GM19463 (cell line): ENCODE measurements around the gene BIRC2.
A peak's percentile ranks its signal among the peaks of the same experiment; 100 is the strongest.
"Not testable (repeated sequence)": the region's sequence is repeated elsewhere in the genome, so short reads cannot be mapped to it uniquely, and the experiment has no call there.

ENCODE experiments used
- ATAC-seq: cut with Tn5 transposase; IDR thresholded peaks from one replicate; pipeline ENCODE4 v1.9.1; 2021; ENCODE audit warnings: mild to moderate bottlenecking, moderate library complexity; ENCODE audit not compliant: unreplicated experiment

The BIRC2 gene

DNA sequence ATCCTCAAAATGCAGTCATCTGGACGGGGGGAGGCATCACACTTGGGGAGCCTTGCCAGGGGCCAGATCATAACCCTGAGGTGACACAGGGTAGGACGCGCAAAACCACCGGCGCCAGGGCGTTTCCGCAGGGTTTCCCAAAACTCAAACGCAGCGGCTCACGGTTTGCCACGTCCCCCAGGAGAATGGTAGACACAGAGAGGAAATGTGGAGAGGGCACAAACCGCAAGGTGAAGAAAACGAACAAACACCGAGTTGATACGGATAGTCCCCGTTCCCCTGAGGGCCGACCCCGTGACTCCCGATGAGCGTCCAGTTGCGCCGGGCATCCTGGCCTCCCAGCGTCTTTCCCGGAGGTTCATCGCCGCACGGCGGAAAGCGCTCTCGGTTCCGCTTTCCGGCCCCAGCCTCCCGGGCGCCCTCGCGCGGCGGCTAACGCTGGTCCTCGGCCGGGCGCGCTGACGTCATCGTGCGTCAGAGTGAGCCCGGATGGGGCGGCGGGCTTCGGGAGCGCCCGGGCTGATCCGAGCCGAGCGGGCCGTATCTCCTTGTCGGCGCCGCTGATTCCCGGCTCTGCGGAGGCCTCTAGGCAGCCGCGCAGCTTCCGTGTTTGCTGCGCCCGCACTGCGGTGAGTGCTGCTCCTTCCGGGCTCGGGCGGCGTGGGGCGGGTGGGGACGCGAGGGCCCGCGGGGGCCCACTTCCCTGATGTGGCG is at the start of gene BIRC2:
Gene BIRC2 (plus strand): TSS at position 467 of the 714 bp plus-strand sequence. CDS start 2,641 bp downstream, outside the sequence.
- peak; percentile 80 for ATAC-seq

DNA sequence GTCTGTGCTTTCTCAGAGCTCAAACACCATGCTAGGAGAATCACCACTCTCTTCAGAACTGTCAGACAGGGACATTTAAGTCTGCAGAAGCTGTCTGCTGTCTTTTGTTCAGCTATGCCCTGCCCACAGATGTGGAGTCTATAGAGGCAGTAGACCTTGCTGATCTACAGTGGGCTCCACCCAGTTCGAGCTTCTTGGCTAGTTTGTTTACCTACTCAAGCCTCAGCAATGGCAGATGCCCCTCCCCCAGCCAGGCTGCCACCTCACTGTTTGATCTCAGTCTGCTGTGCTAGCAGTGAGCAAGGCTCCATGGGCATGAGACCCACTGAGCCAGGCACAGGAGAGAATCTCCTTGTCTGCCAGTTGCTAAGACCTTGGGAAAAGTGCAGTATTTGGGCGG is 46.2 kb upstream of the BIRC2 start:
- ATAC-seq, result not testable (repeated sequence)

DNA sequence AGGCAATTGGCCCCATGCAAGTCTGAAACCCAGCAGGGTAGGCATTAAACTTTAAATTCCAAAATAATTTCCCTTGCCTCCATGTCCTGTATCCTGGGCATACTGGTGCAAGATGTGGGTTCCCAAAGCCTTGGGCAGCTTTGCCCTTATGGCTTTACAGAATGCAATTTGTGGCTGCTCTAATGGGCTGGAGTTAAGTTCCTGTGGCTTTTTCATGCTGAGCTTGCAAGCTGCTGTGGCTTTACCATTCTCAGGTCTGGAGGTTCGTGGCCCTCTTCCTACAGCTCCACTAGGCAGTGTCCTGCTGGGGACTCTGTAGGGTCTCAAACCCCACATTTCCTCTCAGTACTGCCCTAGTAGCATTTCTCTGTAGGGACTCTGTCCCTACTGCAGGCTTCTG is 44.8 kb upstream of the BIRC2 start:
- no peak for ATAC-seq

DNA sequence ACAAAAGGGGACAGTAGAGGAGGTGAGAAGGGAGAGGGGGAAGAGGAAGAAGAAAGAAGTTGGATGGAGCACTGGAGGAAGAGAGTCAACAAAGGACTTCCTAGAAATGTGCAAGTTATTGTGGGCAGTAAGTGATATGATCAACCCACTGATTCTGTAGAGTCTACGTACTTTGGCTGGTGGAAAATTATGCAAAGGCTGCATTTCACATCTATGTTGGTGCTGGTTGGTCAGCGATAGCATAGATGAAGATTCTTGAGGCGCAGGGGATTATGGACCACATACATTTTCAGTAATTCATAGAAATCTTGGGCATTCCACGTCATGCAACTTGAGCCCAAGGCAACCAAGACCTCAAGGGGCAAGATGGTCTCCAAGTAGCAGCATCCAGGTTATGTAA is 42.3 kb upstream of the BIRC2 start:
- no peak for ATAC-seq

DNA sequence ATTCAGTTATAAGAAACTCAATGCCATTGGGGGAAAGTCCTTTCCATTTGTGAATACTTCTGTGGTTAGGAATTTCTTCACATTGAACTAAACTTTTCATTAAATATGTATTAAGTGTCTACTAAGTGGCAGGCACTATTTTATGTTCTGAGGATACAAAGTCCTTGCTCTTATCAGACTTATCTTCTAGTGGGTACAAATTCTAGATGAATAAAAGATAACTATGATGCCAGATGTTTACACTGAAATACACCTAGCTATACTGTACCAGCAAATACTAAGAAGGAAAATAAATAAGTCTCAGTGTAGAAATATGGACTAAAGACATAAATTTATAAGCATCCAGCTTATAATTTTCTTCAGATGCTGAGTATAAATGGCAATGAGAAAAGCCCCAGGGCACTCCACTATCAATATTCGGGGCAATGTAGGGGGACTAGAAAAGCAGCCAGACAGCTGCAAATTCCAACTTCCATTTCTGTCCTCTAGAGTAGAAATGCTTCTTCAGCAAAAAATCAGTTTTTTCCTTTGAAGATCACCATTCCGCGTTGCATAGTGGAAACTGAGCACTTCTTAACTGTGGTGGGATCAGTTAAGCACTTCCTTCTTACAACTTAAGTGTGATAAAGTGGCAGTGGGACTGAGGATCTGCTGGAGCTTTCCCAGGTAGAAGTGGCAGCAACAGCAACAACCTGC is 41.5 kb upstream of the BIRC2 start:
- no peak for ATAC-seq

DNA sequence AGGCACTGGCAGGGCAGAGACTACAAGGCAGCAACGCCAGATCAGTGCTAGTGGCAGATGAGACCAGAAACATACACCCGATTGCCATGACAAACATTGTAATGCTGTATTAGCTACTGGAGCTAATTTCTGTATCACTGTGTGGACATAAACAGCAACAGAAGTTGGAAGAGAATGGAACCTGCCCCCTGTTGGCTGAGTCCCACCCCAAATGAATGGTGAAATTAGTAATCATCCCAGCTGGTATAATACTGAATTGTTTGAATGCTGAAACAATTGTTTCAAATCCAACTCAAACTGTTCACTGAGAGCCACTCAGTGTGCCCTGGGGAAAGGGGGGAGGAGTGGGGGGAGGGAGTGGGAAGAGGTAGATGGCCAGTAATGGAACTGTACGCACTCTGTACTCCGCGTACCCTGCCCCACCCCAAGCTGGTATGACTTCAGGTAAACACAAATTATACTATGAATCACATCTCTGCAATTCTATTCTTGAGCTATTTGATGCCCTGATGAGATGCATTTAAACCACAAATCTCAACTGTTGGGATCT is 40.9 kb upstream of the BIRC2 start:
- ATAC-seq, result no peak

DNA sequence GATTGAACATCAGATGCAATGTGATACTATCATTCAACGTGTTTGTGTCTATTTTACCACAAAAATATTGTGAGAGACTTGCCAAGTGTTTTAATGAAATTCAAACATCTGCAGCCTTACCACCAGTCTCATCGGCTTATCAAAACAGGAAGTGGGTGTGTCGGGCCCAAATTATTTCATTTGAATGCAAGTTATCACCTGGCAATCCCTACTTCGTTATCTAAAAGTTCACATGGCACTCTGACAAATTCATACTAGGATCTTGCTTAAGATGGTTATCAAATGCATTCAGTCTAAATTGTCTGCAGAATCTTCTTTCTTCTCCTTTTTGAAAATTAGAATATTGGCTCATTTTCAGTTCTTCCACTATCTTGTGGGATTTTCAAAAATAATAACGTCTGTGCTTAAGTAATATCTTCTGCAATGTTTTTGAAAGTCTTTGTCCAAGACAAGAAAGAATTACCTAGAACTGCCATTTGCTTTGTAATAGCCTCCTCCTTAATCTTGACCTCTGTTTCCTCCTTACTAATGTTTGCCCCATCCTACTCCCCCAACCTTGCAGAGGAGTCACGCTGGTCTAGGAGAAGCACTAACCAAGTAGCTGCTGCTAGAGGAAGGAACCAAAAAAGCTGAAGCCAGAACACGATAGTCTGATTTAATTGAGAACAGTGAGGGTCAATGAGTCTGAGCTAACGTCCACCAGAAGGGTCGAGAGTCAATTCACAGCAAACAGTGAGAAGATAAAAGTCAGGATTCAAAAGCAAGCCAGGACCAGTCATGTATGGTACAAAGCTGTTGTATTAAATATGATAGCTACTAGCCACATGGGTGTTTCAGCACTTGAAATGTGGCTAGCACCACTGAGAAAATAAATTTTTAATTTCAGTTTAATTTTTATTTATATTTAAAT is 39.9 kb upstream of the BIRC2 start:
- ATAC-seq, result no peak

DNA sequence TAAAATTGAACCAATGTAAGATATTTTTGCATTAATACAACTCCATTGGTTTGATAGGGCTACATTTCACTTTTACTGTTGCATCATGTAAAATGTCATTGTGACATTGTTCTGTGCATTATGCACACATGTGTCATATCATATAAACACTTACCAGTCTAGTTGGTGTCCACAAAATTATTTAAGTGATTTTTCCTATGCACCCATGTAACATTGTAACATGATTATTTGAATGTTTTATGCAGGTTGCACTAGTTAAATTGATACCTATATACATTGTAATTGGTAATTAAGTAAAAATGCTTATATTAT is 39.3 kb upstream of the BIRC2 start:
- no peak for ATAC-seq

DNA sequence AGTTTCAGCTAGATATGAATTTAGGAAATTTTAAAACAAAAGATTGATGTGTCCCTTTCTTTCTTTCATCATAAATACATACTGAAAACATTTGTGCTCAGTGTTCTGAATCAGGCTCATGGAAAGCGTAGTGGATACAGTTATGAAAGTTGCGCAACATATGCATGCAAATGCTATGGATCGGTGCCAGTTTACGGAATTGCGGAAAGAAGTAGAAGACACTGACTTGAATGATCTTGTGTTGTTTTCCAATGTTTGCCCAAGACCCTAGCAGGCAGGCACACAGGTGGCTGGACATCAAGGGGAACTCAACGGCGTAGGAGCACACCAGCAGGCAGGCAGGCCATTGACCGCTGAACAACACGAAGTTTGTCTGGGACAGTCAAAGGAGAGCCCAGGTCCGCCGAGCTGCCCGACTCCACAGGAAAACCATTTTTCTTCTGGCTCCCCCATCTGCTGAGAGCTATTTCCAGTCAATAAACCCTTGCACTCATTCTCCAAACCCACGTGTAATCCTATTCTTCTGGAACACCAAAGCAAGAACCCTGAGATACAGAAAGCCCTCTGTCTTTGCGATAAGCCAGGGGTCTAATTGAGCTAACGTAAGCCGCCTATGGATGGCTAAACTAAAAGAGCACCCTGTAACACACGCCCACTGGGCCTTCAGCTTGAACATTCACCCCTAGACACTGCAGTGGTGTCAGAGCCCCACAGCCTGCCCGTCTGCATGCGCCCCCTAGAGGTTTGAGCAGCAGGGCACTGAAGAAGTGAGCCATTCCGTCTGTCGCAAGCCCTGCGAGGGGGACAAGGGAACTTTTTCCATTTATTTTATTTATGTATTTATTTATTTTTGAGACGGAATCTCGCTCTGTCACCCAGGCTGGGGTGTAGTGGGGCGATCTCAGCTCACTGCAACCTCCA is 37.1 kb upstream of the BIRC2 start:
- ATAC-seq, result no peak

DNA sequence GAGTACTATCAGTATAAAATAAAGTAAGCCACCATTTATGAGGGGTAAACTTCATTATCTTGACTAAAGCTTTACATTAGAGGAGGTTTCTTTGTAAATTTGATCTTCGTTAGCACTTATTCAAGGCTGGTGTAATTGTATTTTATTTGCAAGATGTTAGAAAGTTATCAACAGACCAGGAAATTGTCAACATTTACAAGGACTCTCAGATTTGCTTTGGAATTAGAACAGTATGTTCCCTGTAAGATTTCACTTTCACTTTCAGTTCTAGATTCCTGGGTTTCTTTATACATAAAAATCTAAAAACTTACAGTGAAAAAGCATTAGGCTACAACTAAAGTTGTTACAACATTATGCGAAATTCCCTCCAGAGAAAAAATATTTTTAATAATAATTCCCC is 34.3 kb upstream of the BIRC2 start:
- ATAC-seq, result no peak

DNA sequence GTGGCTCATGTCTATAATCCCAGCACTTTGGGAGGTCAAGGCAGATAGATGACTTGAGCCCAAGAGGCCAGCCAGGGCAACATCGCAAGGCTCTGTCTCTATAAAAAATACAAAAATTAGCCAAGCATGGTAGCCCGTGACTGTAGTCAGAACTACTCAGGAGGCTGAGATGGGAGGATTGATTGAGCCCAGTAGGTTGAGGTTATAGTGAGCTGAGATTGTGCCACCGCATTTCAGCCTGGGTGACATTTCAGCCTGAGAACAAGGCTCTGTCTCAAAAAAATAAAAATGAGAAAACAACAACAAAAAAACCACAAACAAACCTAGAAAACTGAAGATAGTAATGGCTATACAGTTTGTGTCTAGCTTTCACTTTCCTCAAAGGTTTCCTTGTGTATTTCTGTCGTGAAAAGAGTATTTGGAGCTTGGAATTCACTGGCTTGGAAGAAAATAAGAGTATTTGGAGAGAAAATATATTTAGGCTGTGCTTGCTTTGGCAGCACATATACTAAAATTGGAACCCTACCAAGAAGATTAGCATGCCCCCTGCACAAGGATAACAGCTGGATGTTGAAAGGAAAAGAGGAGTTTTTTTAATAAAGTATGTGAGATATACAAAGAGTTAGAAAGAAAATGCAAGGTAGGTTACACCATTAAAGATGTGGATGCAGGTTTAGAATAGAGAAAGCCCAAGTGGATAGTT is 33.6 kb upstream of the BIRC2 start:
- no peak for ATAC-seq

DNA sequence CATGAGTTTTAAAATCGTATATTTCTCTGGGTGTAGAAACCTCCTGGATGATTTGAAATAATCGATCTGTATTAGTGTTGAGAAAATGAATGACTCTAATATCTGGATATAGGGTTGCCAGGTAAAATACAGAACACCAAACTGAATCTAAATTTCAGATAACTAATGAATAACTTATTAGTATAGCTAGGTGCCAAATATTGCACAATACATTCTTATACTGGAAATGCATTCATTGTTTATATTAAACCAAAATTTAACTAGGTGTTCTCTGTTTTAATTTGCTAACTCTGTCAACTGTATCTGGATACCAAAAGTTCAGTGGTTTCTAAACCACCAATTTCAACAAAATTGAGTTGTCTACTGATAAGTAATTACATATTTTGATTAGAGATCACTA is 32.2 kb upstream of the BIRC2 start:
- ATAC-seq, result no peak

DNA sequence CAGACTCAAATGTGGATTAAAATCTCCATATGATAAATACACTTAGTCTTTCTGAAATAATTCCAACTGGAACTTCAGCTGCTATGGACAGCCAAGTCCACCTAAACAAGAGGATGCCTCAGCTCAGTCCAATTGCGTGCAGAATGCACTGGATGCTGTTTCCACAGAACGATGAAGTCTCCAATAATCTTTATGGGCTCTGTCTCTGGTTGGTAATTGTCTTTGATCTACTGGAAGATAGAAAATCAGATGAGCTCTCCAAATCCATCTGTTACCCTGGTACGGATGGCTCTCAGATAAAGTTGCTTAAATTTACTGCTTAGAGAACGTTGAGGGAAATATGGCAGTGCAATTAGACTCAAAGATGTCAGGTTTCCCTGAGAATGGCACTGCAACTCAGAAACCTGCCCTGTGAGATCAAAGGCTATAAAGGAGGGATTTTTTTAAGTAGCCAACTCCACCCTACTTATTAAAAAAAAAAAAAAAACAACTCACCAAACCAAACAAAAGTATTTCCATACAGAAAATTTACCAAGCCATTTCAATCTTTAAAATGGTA is 30.6 kb upstream of the BIRC2 start:
- ATAC-seq, result no peak

DNA sequence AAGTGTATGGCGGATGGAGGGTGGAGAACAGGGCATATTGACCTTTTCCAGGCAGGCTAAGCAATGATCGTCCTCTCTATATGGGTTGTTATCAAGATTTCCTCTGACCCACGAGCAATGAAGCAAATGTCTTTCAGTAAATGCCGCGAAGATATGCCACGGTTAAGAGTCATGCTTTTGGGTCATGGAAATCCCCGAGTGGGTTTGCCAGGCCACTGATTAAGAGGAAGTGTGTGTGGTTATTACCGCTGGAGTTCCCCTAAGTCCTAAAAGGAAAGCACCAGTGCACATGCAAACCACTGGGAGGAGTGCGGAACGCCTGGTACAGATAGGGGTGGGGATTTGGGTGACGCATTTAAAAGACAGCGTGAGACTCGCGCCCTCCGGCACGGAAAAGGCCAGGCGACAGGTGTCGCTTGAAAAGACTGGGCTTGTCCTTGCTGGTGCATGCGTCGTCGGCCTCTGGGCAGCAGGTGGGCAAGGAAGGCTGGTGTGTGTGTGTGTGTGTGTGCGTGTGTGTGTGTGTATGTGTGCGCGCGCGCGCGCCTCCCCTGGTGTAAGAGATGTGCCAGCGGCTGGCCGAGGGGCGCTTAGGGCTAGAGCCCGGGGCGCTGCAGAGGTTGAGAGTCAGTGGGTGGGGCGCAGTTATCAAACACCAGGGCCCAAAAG is 29.8 kb upstream of the BIRC2 start, which contains the start of gene BIRC3:
Gene BIRC3 (plus strand): TSS at position 386 of the 669 bp plus-strand sequence. CDS start 7,026 bp downstream, outside the sequence.
- peak; percentile 80 for ATAC-seq

DNA sequence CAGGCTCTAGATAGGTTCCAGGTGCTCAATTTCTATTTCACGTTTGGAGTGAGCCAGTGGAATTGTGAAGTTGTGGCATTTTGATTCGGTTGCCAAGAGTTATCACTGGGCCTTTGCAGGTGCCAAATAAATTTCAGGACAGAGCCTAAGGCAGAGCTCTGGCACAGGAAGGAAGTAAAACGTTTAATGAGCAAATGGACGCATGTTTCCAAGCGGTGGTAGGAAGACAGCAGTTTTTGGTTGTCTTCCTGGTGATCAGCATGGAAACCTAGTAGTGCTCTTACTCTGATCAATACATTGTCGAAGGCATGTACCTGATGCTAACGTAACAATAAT is 29.3 kb upstream of the BIRC2 start:
- no peak for ATAC-seq

DNA sequence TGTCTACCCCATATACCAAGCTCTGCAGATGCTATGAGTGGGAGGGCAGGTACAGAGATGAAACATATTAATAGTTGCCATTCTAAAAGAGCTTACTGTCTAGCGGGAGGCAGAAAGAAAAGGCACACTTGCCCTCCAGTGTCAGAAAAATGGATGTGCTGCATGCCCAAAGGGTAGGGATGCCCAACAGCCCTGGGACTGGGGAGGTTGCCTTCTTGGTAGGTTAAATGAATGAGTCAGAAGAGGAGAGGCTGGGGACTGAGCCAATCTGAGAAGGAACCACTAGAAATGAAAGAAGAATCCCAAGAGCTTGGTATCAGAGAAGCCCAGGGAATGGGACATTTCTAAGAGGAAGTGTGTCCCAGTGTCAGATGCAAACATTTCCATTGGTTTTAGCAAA is 28.5 kb upstream of the BIRC2 start:
- peak; percentile 11 for ATAC-seq

DNA sequence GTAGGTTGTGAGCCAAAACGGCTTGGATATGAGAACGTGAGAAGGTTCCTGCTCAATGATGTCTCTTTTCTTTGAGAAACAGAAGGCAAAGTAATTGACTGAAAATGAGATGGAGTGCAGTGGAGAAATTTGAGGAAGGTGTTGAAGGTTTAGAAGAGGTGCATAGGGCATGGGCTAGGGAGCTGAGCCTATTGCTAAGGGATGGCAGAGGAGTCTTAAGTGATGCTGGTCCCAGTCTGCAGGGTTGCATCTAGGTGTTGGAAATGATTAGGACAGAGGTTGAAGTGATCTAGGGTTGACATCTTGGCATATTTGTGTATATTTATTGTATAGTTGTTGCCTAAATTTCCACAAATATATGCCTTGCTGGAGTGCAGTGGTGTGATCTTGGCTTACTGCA is 27.5 kb upstream of the BIRC2 start:
- no peak for ATAC-seq

DNA sequence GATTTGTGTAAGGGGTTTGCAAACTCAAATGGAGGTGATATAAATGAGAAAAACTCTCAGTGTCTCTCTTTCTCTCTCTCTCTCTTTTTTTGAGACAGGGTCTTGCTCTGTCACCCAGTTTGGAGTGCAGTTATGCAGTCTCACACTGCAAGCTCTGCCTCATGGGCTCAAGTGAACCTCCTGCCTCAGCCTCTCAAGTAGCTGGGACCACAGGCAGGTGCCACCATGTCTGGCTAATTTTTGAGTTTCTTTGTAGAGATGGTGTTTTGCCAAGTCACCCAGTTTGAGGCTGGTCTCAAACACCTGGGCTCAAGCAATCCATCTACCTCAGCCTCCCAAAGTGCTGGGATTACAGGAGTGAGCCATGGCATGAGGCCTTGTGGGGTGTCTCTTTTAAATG is 26.8 kb upstream of the BIRC2 start:
- no peak for ATAC-seq

DNA sequence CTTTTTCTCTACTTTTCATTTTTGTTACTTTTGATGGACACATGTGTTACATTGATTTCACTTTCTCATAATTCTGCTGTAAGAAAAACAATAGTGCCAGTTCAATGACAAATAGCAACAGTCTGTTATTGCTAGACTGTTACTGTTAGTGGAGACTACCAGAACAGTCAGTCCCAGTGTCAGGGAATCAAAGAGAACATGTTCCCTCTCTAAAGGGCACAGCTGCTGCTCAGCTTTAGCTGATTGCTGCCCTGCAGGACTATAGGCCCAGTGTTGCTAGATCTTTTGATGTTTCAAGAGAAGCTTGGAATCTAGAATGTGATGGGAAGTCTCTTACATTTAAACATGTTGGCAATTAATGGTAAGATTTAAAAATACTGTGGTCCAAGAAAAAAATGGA is 26.3 kb upstream of the BIRC2 start:
- ATAC-seq, result no peak
